Mesendoderm (in vitro differentiated cells): ENCODE results near the gene PTER.

Source experiments
- DNase-seq: peaks from one replicate; pipeline ENCODE4 v3.0.0; 2013
- H2AK5ac ChIP-seq: 2 replicates; pipeline ENCODE4 v1.6.1; 2013; ENCODE audit warnings: low read length, inconsistent platforms
- H2BK120ac ChIP-seq: 2 replicates; pipeline ENCODE4 v1.6.1; 2013; ENCODE audit warnings: low read depth, mild to moderate bottlenecking, low read length, moderate library complexity, mixed read lengths
- H2BK15ac ChIP-seq: replicated peaks from 2 replicates; pipeline ENCODE4 v1.6.1; 2013; ENCODE audit warnings: low read depth, mild to moderate bottlenecking, moderate library complexity
- H2BK5ac ChIP-seq: 2 replicates; pipeline ENCODE4 v1.6.1; 2013; ENCODE audit warnings: low read length, inconsistent platforms
- H3K18ac ChIP-seq: 2 replicates; pipeline ENCODE4 v1.6.1; 2013; ENCODE audit warnings: mild to moderate bottlenecking, low read length, mixed read lengths
- H3K23ac ChIP-seq: one replicate; pipeline ENCODE4 v1.6.1; 2013; ENCODE audit warnings: low read length
- H3K27ac ChIP-seq: 2 replicates; pipeline ENCODE4 v1.5.1; 2013; ENCODE audit warnings: low read depth, mild to moderate bottlenecking, inconsistent platforms, low read length, moderate library complexity
- H3K27me3 ChIP-seq: 2 replicates; pipeline ENCODE4 v1.6.1; 2013; ENCODE audit warnings: low read length, control low read depth, mild to moderate bottlenecking, inconsistent platforms; ENCODE audit not compliant: insufficient read depth, poor library complexity
- H3K36me3 ChIP-seq: 2 replicates; pipeline ENCODE4 v1.6.1; 2013; ENCODE audit warnings: low read length, inconsistent platforms; ENCODE audit not compliant: control insufficient read depth, insufficient read depth
- H3K4ac ChIP-seq: one replicate; pipeline ENCODE4 v1.6.1; 2013; ENCODE audit warnings: low read depth, mild to moderate bottlenecking, low read length, moderate library complexity
- H3K4me1 ChIP-seq: 2 replicates; pipeline ENCODE4 v1.6.1; 2013; ENCODE audit warnings: low read depth, low read length, inconsistent platforms; ENCODE audit not compliant: control insufficient read depth
- H3K4me2 ChIP-seq: 2 replicates; pipeline ENCODE4 v1.6.1; 2013; ENCODE audit warnings: low read length
- H3K4me3 ChIP-seq: 2 replicates; pipeline ENCODE4 v1.5.1; 2013; ENCODE audit warnings: mild to moderate bottlenecking, low read length
- H3K56ac ChIP-seq: one replicate; pipeline ENCODE4 v1.6.1; 2013; ENCODE audit warnings: low read length
- H3K79me1 ChIP-seq: 2 replicates; pipeline ENCODE4 v1.6.1; 2013; ENCODE audit warnings: low read length, inconsistent platforms
- H3K79me2 ChIP-seq: 2 replicates; pipeline ENCODE4 v1.6.1; 2013; ENCODE audit warnings: mild to moderate bottlenecking, low read length; ENCODE audit not compliant: control insufficient read depth, insufficient read depth
- H3K9ac ChIP-seq: 2 replicates; pipeline ENCODE4 v1.6.1; 2013; ENCODE audit warnings: low read length, inconsistent platforms
- H4K5ac ChIP-seq: one replicate; pipeline ENCODE4 v1.6.1; 2013; ENCODE audit warnings: low read length
- H4K8ac ChIP-seq: one replicate; pipeline ENCODE4 v1.6.1; 2013; ENCODE audit warnings: low read depth, mild to moderate bottlenecking, control low read depth, low read length, moderate library complexity
- WGBS: extraction: QIAGEN DNeasy Blood & Tissue Kit; methylation state at CpG from one replicate; pipeline ENCODE4 v1.1.7; 2013; ENCODE audit warnings: low lambda C conversion rate, missing lambda C conversion rate; ENCODE audit not compliant: insufficient coverage; ENCODE audit errors: extremely low coverage; 5-methylcytosine and 5-hydroxymethylcytosine counted together

Gene PTER

GRCh38 chr10:16519250-16519907, 82.6 kb downstream of the PTER start:
- Histone ChIP-seq H3K79me2 (no peaks in the 10 kb centered on the region), H3K4ac (no peak overlapping the region), H3K36me3 (no peaks in the 10 kb centered on the region), H2BK15ac (no peak overlapping the region), H4K8ac (no peak overlapping the region), H3K56ac (no peak overlapping the region), H2BK120ac (no peak overlapping the region), H3K4me2 (peak overlapping the region; percentile 52), H3K4me3 (no peak overlapping the region), H2AK5ac (no peak overlapping the region), H3K79me1 (no peaks in the 10 kb centered on the region), H3K18ac (no peak overlapping the region), H3K27ac (no peak overlapping the region), H3K23ac (no peak overlapping the region), H3K9ac (no peak overlapping the region), H3K4me1 (no peaks in the 10 kb centered on the region), H2BK5ac (no peak overlapping the region), H3K27me3 (peaks cover 32% of the 10 kb centered on the region), H4K5ac (no peak overlapping the region)
- no CpG with 5 or more reads among the region's 31 CpGs for WGBS
- DNase-seq: peak; percentile 8

GRCh38 chr10:16519908-16520861, 83.4 kb downstream of the PTER start:
- Histone ChIP-seq H4K5ac (no peak overlapping the region), H3K23ac (no peak overlapping the region), H3K27ac (no peak overlapping the region), H3K79me1 (no peaks in the 10 kb centered on the region), H2BK120ac (no peak overlapping the region), H2BK15ac (no peak overlapping the region), H3K4me3 (peak overlapping the region; percentile 3), H3K4me2 (peak overlapping the region; percentile 52), H4K8ac (no peak overlapping the region), H3K36me3 (no peaks in the 10 kb centered on the region), H2AK5ac (no peak overlapping the region), H3K9ac (peak overlapping the region; percentile 14), H3K4ac (no peak overlapping the region), H3K18ac (no peak overlapping the region), H3K27me3 (peaks cover 32% of the 10 kb centered on the region), H2BK5ac (no peak overlapping the region), H3K79me2 (no peaks in the 10 kb centered on the region), H3K56ac (no peak overlapping the region), H3K4me1 (no peaks in the 10 kb centered on the region)
- DNase-seq: peak; percentile 26
- WGBS: no CpG with 5 or more reads among the region's 104 CpGs

- DNase-seq: peak; percentile 59
- H3K27ac ChIP-seq: no peak overlapping the region
Observed at GRCh38 chr10:16520900-16521299, 84.1 kb downstream of the PTER start.

GRCh38 chr10:16521311-16522016, 84.7 kb downstream of the PTER start, which contains the start of gene C1QL3:
C1QL3 (minus strand) TSS chr10:16521879; CDS start chr10:16521065, 814 bp downstream.
- Histone ChIP-seq H3K9ac (no peak within 1 kb of the TSS), H3K18ac (no peak within 1 kb of the TSS), H2BK15ac (no peak within 1 kb of the TSS), H3K56ac (no peak within 1 kb of the TSS), H3K79me1 (no peaks in the 10 kb centered on the region), H3K4me1 (no peaks in the 10 kb centered on the region), H3K23ac (no peak within 1 kb of the TSS), H3K4ac (no peak within 1 kb of the TSS), H3K27me3 (peaks cover 32% of the 10 kb centered on the region), H3K4me3 (no peak within 1 kb of the TSS), H3K79me2 (no peaks in the 10 kb centered on the region), H2BK5ac (no peak within 1 kb of the TSS), H2AK5ac (no peak within 1 kb of the TSS), H3K27ac (no peak within 1 kb of the TSS), H4K5ac (no peak within 1 kb of the TSS), H2BK120ac (no peak within 1 kb of the TSS), H4K8ac (no peak within 1 kb of the TSS), H3K36me3 (no peaks in the 10 kb centered on the region), H3K4me2 (peak within 1 kb of the TSS; percentile 44)
- WGBS: no CpG with 5 or more reads among the region's 68 CpGs
- DNase-seq: peak; percentile 55

More at GRCh38 chr10:16520900-16521299, 84.1 kb downstream of the PTER start:
- Histone ChIP-seq H2BK120ac (no peak overlapping the region), H3K4ac (no peak overlapping the region), H4K8ac (no peak overlapping the region), H3K27me3 (peaks cover 32% of the 10 kb centered on the region), H3K56ac (no peak overlapping the region), H2AK5ac (no peak overlapping the region), H3K18ac (no peak overlapping the region), H3K4me3 (no peak overlapping the region), H3K79me2 (no peaks in the 10 kb centered on the region), H2BK15ac (no peak overlapping the region), H3K36me3 (no peaks in the 10 kb centered on the region), H3K4me1 (no peaks in the 10 kb centered on the region), H3K4me2 (peak overlapping the region; percentile 35), H3K79me1 (no peaks in the 10 kb centered on the region), H2BK5ac (no peak overlapping the region), H4K5ac (no peak overlapping the region), H3K23ac (no peak overlapping the region), H3K9ac (no peak overlapping the region)
- no CpG with 5 or more reads among the region's 39 CpGs for WGBS

GRCh38 chr10:16527452-16527851, 90.6 kb downstream of the PTER start:
- Histone ChIP-seq H3K27me3 (peaks cover 5% of the 10 kb centered on the region), H4K8ac (no peak overlapping the region), H3K4me2 (no peak overlapping the region), H3K9ac (no peak overlapping the region), H3K79me1 (no peaks in the 10 kb centered on the region), H3K4ac (no peak overlapping the region), H3K27ac (no peak overlapping the region), H2BK120ac (no peak overlapping the region), H3K18ac (no peak overlapping the region), H3K36me3 (no peaks in the 10 kb centered on the region), H3K56ac (no peak overlapping the region), H4K5ac (no peak overlapping the region), H2BK15ac (no peak overlapping the region), H3K79me2 (no peaks in the 10 kb centered on the region), H2AK5ac (no peak overlapping the region), H3K4me3 (no peak overlapping the region), H3K4me1 (no peaks in the 10 kb centered on the region), H3K23ac (no peak overlapping the region), H2BK5ac (no peak overlapping the region)
- WGBS: no CpG with 5 or more reads among the region's 4 CpGs
- DNase-seq: no peak
